Lower lobe of right lung (tissue), 2 donors: ENCODE measurements around the gene PYROXD2. TPM values are rescaled to one million over a fixed set of nuclear protein-coding genes. Genes with fewer than 3 reads are reported as not detected.
A peak's percentile ranks its signal among the peaks of the same experiment; 100 is the strongest.

Experiments
- ATAC-seq, 2 donors: fragments of 200-7000 bp; cut with Tn5 transposase; one replicate each; pipeline ENCODE4 v1.9.1; 2020 to 2022; ENCODE audit warnings: mild to moderate bottlenecking in 2 of 2, moderate library complexity in 2 of 2
- DNase-seq: peaks from one replicate; pipeline ENCODE4 v3.0.0-alpha.2; 2020
- H3K27ac ChIP-seq: fragments of 200-600 bp; one replicate; pipeline ENCODE4 v1.8.0; 2022
- H3K27me3 ChIP-seq: fragments of 200-600 bp; one replicate; pipeline ENCODE4 v1.8.0; 2022; ENCODE audit warnings: low read depth
- H3K36me3 ChIP-seq: fragments of 200-600 bp; one replicate; pipeline ENCODE4 v1.8.0; 2022; ENCODE audit warnings: mild to moderate bottlenecking
- H3K4me1 ChIP-seq: fragments of 200-600 bp; one replicate; pipeline ENCODE4 v1.8.0; 2022
- H3K4me3 ChIP-seq: fragments of 200-600 bp; one replicate; pipeline ENCODE4 v1.8.0; 2022; ENCODE audit warnings: mild to moderate bottlenecking
- H3K9me3 ChIP-seq: fragments of 200-600 bp; one replicate; pipeline ENCODE4 v1.8.0; 2022
- intact Hi-C: fragments of 100-400 bp; cut with DNase I; formaldehyde crosslinking; loops from one replicate; pipeline ENCODE4 v1.11.0; 2022
- microRNA-seq: library from miRNA; unstranded; fragments of <30 nt; microRNA quantifications from one replicate; pipeline ENCODE4 v1.2.0, GENCODE V29; 2020; ENCODE audit warnings: borderline number of aligned reads
- total RNA-seq: library from RNA; stranded (reverse); fragmentation: NEBNext Ultra II Directional; extraction: Animal tissue kit (Norgen Biotek cat#: 25700); gene quantifications from one replicate; pipeline ENCODE4 v1.2.1, GENCODE V29; 2021
- TF ChIP-seq, protein P1 (sequence below): fragments of 200-600 bp; IDR thresholded peaks from one replicate; pipeline ENCODE4 v1.8.0; 2022; ENCODE audit warnings: antibody characterized with exemption, mild to moderate bottlenecking
- donor health status: DM: no; HTN: yes; CAD: no; lungs with severe emphysema.

PYROXD2 gene
- total RNA-seq, 1 donor from 2014 or later: 17.8 TPM

- no peak for ATAC-seq
- H3K9me3 ChIP-seq: no peaks in the 10 kb centered on the region
- no peak overlapping the region for H3K4me3 ChIP-seq
- DNase-seq: no peak
- H3K36me3 ChIP-seq: no peaks in the 10 kb centered on the region
- H3K4me1 ChIP-seq: no peaks in the 10 kb centered on the region
- TF ChIP-seq, protein P1, sequence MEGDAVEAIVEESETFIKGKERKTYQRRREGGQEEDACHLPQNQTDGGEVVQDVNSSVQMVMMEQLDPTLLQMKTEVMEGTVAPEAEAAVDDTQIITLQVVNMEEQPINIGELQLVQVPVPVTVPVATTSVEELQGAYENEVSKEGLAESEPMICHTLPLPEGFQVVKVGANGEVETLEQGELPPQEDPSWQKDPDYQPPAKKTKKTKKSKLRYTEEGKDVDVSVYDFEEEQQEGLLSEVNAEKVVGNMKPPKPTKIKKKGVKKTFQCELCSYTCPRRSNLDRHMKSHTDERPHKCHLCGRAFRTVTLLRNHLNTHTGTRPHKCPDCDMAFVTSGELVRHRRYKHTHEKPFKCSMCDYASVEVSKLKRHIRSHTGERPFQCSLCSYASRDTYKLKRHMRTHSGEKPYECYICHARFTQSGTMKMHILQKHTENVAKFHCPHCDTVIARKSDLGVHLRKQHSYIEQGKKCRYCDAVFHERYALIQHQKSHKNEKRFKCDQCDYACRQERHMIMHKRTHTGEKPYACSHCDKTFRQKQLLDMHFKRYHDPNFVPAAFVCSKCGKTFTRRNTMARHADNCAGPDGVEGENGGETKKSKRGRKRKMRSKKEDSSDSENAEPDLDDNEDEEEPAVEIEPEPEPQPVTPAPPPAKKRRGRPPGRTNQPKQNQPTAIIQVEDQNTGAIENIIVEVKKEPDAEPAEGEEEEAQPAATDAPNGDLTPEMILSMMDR: no peak
- no peak overlapping the region for H3K27ac ChIP-seq
- no peaks in the 10 kb centered on the region for H3K27me3 ChIP-seq
- intact Hi-C loops: no loop called here
Observed at GRCh38 chr10:98338318-98338717, 76.7 kb downstream of the PYROXD2 start.

- no peaks in the 10 kb centered on the region for H3K9me3 ChIP-seq
- H3K4me3 ChIP-seq: no peak overlapping the region
- DNase-seq (no peak), ATAC-seq (no peak)
- H3K36me3 ChIP-seq: no peaks in the 10 kb centered on the region
- intact Hi-C loops: no loop called here
- H3K4me1 ChIP-seq: no peaks in the 10 kb centered on the region
- H3K27ac ChIP-seq: no peak overlapping the region
- TF ChIP-seq, protein P1: no peak
- H3K27me3 ChIP-seq: no peaks in the 10 kb centered on the region
Observed at GRCh38 chr10:98337484-98337883, 77.5 kb downstream of the PYROXD2 start.

Small RNA genes within 50 kb of the gene (microRNA-seq; reads per million reads assigned to microRNA genes)
- 36.7 reads per million, percentile 38 among the genes with 10 or more reads in this experiment for gene MIR1287
- gene MIR4685: 2.0 reads per million

Other genes with a start within 250 kb of the PYROXD2 start
- gene LOXL4, start 147.0 kb downstream of the PYROXD2 start, total RNA-seq: 4.5 TPM
- gene HPS1, start 31.8 kb upstream of the PYROXD2 start, total RNA-seq: 86.3 TPM